Raji (cell line): ENCODE results near the gene SPIRE2.

Experiments used
- POLR2A ChIP-seq: IDR thresholded peaks from 2 replicates; pipeline ENCODE4 v1.6.1; 2011; ENCODE audit warnings: low read depth, low read length, control low read depth; ENCODE audit not compliant: insufficient read depth

SPIRE2 gene

DNA sequence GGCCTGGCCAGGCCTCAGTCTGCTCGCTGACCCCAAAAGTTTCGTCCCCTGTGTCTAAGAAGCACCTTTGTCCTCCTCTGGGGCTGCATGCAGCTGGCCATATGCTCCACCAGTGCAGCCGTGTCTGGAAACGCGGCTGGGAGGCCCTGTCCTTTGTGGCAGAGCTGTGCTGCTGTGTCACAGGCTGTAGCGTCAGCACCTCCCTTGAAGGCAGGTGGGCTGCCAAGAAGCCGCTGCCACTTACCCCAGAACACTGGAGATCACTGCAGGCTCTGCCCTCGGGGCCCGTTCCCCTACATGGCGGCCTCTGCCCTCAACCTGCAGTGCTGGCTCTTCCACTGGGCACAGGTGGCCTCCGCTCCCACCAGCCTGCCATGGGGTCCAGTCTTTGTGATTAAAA lies 74.7 kb downstream of the SPIRE2 start:
- TF ChIP-seq POLR2A, result no peak

DNA sequence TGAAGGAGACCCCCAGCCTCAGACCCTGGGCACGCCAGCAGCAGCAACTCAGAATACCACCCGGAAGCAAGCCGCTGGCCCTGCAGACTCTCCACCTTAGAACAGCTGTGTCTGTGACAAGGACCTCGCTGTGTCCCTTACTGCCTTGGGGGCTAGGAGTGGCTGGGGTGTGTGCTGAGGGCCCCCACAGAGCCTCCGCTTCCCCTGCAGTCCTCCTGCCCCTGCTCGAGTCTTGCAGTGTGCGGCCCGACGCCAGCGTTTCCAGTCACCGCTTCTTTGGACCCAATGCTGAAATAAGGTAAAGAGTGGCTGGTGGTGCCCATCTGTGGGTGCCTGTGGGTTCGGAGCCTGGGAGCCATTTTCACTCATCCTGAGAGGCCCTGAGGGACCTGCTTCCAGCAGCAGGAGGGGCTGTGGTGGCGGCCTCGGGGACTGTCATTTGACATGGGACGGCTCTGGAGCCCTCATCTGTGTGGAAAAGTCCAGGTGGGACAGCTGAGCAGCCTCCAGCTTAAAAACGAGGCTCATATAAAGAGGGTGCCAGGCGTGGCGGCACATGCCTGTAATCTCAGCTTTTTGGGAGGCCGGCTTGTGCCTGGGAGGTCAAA lies 75.7 kb downstream of the SPIRE2 start:
- no peak for TF ChIP-seq POLR2A

DNA sequence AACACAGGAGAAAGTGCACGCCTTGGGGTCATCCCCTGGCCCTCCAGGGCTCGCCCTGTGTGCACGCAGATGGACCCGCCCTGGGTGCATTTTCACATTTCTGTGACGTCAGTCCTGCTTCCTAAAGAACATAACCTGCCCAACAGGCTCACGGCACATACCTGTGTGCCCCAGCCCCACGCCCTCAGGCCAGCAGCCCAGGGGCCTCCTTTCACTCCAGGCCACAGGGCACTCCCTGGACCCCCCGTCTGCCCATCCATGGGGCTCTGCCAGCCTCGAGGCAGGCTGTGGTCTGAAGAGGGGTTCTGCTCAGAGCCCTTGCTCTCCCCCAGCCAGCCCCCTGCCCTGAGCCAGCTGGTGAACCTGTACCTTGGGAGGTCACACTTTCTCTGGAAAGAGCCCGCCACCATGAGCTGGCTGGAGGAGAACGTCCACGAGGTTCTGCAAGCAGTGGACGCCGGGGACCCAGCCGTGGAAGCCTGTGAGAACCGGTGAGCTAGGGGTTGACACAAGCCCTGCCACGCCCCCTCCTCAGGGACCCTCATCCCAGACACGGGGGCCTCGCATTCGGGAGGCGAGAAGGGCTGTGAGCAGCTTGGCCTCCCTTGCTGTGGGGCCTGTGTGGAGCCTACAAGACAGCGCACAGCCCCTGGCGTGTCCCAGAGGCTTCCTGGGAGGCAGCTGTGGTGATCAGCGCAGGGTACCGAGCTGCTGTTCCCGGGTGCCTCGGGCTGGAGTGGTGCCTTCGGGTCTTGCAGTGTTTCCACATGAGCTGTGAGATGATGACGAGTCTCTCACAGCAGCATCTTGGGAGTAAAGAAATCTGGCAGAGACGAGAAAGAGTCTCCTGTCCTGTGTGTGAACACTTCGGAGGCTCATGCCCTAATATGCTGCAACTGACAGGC lies 76.6 kb downstream of the SPIRE2 start:
- TF ChIP-seq POLR2A, result no peak

- no peak for TF ChIP-seq POLR2A
Observed at GRCh38 chr16:89905511-89906139, 77.3 kb downstream of the SPIRE2 start.

DNA sequence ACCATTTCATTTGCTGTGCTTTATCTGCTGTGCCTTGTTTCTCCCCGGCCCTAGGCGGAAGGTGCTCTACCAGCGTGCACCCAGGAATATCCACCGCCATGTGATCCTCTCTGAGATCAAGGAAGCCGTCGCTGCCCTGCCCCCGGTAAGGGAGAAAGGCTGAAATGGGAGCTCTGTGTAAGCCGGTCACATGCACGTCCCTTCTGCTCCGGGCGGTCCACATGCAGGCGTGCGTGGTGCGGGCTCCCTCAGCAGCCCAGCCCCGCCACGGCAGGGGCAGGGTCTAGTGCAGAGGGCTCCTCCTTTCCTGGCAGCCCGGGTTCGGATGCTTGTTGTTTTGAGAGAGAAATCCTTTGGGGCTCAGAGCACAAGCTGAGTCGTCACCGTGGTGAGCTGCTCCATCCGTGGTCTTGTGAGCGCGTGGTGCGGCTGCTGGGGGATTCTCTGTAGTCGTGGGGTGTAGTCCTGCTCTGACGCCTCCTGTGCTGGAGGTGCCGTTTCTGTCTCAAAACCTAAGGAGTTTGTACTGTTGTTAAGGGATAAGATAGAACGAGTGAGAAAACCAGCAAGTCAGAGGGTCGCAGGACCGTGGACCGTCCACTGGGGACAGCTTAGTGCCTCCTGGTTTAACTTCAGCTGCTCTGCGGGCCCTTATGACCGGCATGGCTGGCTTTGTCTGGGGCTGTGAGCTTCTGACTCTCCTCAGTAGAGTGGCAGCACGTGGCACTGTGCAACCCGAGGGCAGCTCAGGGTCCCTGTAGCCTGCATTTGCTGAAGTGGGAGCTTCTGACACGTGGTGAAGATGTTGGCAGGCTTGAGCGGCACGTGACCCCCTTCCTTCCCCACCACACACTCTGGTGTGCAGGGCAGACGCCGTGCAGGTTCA lies 78.1 kb downstream of the SPIRE2 start:
- no peak for TF ChIP-seq POLR2A

DNA sequence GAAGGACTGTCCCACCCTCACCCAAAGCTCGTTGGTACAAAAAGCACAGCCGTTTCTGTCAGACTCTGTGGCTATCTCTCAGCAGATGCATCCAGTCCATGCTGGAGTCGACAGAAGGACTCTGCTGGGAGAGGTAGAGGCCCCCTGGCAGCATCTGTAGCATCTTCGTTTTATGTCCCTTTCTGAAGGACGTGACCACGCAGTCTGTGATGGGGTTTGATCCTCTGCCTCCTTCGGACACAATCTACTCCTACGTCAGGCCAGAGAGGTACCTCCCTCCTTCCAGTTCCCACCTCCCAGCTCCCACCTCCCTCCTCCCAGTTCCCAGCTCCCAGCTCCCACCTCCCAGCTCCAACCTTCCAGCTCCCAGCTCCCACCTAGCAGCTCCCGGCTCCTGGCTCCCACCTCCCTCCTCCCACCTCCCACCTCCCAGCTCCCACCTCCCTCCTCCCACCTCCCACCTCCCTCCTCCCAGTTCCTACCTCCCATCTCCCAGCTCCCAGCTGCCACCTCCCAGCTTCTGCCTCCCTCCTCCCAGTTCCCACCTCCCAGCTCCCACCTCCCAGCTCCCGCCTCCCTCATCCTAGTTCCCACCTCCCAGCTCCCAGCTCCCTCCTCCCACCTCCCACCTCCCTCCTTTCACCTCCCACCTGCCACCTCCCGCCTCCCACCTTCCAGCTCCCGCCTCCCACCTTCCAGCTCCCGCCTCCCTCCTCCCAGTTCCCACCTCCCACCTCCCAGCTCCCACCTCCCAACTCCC lies 79.0 kb downstream of the SPIRE2 start:
- TF ChIP-seq POLR2A, result no peak

GRCh38 chr16:89908236-89908635 lies 80.0 kb downstream of the SPIRE2 start:
- TF ChIP-seq POLR2A, result no peak

DNA sequence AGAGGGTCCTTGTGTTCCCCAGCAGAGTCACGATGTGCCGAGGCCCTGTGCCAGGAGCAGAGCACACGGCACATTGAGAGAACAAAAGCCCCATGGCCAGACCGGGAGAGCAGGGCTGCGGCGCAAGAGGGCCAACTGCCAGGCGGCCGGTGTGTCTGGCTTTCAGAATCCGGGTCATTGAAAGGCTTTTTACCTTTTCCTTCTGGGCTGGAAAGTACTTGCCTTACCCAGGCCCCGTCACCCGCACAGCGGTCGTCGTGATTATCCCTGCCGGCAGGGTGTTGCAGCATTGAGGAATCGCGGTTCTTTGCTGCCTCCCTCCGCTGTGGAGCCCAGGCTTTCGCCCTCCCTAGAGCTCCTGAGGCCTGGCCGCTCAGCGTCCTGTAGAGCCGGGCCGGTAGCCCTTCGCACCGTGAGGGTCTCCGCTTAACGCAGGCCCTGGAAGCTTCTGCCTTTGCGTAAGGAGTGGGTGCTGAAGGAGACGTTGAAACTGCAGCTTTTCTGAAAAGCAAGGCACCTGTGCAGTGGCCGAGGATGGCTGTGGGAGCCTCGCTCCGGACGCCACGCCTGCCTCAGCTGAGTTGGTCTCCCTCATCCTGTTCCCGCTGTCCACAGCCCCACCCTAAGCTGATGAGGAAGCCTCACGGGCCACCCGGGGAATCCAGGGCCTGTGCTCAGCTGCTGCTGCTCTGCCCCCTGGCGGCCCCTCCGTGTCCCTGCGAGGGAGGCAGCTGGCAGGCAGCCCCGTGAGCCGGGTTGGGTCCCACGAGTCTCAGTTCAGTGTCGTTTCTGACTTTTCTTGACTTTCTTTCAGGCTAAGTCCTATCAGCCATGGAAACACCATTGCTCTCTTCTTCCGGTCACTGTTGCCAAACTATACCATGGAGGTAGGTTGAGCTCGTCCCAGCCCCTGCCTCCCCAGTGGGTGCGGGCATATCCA lies 81.8 kb downstream of the SPIRE2 start:
- no peak for TF ChIP-seq POLR2A

DNA sequence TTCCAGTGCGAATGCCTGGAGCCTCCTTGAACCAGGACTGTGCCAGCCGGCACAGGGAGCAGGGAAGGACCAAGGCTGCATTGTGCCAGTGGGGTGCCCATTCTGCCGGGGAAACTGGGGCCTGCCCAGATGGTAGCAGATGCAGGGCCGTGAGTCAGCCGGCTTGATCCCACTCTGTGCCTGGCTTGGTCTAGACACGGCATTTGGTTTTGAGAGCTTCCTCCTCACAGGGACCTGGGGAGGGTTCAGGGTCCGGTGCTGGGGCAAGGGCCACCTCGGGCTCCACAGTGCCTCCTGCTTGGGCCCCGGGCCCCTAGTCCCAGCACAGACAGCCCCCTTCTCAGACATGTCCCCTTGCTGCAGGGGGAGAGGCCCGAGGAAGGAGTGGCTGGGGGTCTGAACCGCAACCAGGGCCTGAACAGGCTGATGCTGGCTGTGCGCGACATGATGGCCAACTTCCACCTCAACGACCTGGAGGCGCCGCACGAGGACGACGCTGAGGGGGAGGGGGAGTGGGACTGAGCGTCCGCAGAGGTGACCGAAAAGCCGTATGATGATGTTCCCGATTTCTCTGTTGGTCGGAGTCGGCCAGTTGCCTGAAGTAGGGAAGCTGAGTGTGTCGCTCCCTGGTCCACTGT lies 82.6 kb downstream of the SPIRE2 start:
- TF ChIP-seq POLR2A, result no peak

GRCh38 chr16:89911375-89911774 lies 83.1 kb downstream of the SPIRE2 start:
- no peak for TF ChIP-seq POLR2A

- TF ChIP-seq POLR2A, result no peak
Observed at GRCh38 chr16:89912143-89912542, 83.9 kb downstream of the SPIRE2 start.

DNA sequence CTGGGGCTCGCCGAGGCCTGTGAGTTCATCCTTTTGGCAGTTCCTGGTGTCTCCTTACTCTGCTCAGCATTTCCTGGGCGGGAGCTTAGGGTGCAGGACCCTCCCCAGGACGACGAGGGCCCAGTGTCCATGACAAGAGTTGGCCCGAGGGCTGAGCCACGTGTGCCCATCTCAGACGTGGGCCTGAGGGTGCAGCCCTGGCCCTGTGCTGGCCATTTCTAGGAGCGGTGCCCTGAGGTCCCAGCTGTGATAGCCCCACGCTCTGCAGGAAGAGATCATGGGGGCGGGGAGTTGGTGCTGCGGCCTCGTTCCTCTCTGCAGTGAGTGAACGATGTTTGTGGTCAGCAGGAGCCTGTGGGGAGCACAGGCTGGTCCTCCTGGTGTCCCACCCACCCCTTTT lies 84.4 kb downstream of the SPIRE2 start:
- TF ChIP-seq POLR2A, result no peak
